K562 (cell line): ENCODE results near the gene LHPP. TPM values are rescaled to one million over a fixed set of nuclear protein-coding genes. Genes with fewer than 3 reads are reported as not detected.

ENCODE experiments used
- ARID4B ChIP-seq: sonication (generic); formaldehyde crosslinking; IDR thresholded peaks from 2 replicates; pipeline ENCODE4 v1.8.0; 2022; ENCODE audit warnings: mild to moderate bottlenecking, missing genetic modification reagents
- CREB5 ChIP-seq: fragments of 250-450 bp; sonication (Bioruptor Pico); IDR thresholded peaks from 2 replicates; pipeline ENCODE4 v1.5.0; 2020; ENCODE audit warnings: mild to moderate bottlenecking
- DMBX1 ChIP-seq: fragments of 250-450 bp; sonication (Bioruptor Pico); IDR thresholded peaks from 2 replicates; pipeline ENCODE4 v1.8.0; 2022; ENCODE audit warnings: inconsistent platforms, mild to moderate bottlenecking, moderate library complexity, borderline replicate concordance
- ETS2 ChIP-seq: IDR thresholded peaks from 2 replicates; pipeline ENCODE4 v1.6.1; 2016; ENCODE audit warnings: borderline replicate concordance, missing genetic modification characterization, mild to moderate bottlenecking, moderate library complexity, missing compliant biosample characterization; ENCODE audit not compliant: poor library complexity, severe bottlenecking
- ETV5 ChIP-seq: sonication (generic); formaldehyde crosslinking; IDR thresholded peaks from 2 replicates; pipeline ENCODE4 v1.4.0; 2020; ENCODE audit warnings: low read depth, mild to moderate bottlenecking, missing genetic modification reagents
- MYC ChIP-seq, 2 experiments: fragments of 250-450 bp in 1 of 2; sonication (Bioruptor Pico) in 1 of 2; IDR thresholded peaks; 2 replicates each; pipeline versions ENCODE4 v1.5.1 to v1.6.1; 2012 to 2021; ENCODE audit warnings: low read depth in 2 of 2, borderline replicate concordance in 1 of 2, improper control_type of control experiment in 1 of 2, low read length in 1 of 2, mild to moderate bottlenecking in 1 of 2, moderate library complexity in 1 of 2
- NONO ChIP-seq, 2 experiments: fragments of 200-400 bp in 1 of 2; fragments of 450-650 bp in 1 of 2; formaldehyde crosslinking in 1 of 2; IDR thresholded peaks; 2 replicates each; pipeline ENCODE4 v1.6.1; 2017; ENCODE audit warnings: low read depth in 2 of 2, mild to moderate bottlenecking in 2 of 2, moderate library complexity in 2 of 2, low read length in 1 of 2
- SIN3A ChIP-seq, 2 experiments: fragments of 150-350 bp in 1 of 2; IDR thresholded peaks; 2 replicates each; pipeline ENCODE4 v1.6.1; 2011 to 2016; ENCODE audit warnings: borderline replicate concordance in 2 of 2, low read depth in 2 of 2, low read length in 2 of 2, mild to moderate bottlenecking in 2 of 2, moderate library complexity in 2 of 2; ENCODE audit not compliant: control insufficient read depth in 1 of 2
- SPI1 ChIP-seq: IDR thresholded peaks from 2 replicates; pipeline ENCODE4 v1.6.1; 2011; ENCODE audit warnings: low read depth, low read length, control low read depth, borderline replicate concordance
- YY1 ChIP-seq, 3 experiments: IDR thresholded peaks; 2 replicates each; pipeline ENCODE4 v1.6.1; 2011; ENCODE audit warnings: low read length in 2 of 3, mild to moderate bottlenecking in 2 of 3, moderate library complexity in 2 of 3, borderline replicate concordance in 1 of 3, control low read depth in 1 of 3, low read depth in 1 of 3; ENCODE audit not compliant: insufficient read depth in 3 of 3, insufficient replicate concordance in 2 of 3, control insufficient read depth in 1 of 3, insufficient read length in 1 of 3; ENCODE audit errors: extremely low read depth in 1 of 3
- ZFP30 ChIP-seq: fragments of 250-450 bp; sonication (Bioruptor Pico); IDR thresholded peaks from 2 replicates; pipeline ENCODE4 v1.8.0; 2022; ENCODE audit warnings: moderate library complexity, mild to moderate bottlenecking, inconsistent platforms, borderline replicate concordance
- ZNF146 ChIP-seq: IDR thresholded peaks from one replicate; pipeline ENCODE4 v1.6.1; 2018; ENCODE audit warnings: missing compliant biosample characterization; ENCODE audit not compliant: unreplicated experiment
- polyA plus RNA-seq, 8 experiments: library from polyadenylated mRNA; depleted of rRNA in 4 of 8; stranded (reverse) in 5 of 8; unstranded in 3 of 8; fragments of >200 nt; fragmentation: Nextera tagmentation in 2 of 8; fragmentation: Illumina TruSeq in 1 of 8; extraction: Ambion mirVana in 2 of 8; extraction: Trizol in 1 of 8; gene quantifications; 2 replicates each; pipeline versions ENCODE4 v1.2.1 to v1.2.3, GENCODE V29; 2011 to 2014; ENCODE audit warnings: inconsistent platforms in 1 of 8, missing spikeins in 1 of 8
- total RNA-seq, 7 experiments: library from RNA; depleted of rRNA in 6 of 7; stranded (reverse); fragments of >200 nt in 6 of 7; fragmentation: Illumina TruSeq in 2 of 7; extraction: Trizol in 2 of 7; gene quantifications; 2 replicates each; pipeline versions ENCODE4 v1.2.1 to v1.2.3, GENCODE V29; 2011 to 2021; ENCODE audit warnings: low replicate concordance in 1 of 7
- TF ChIP-seq, protein P1 (sequence below): fragments of 450-650 bp; IDR thresholded peaks from 2 replicates; pipeline ENCODE4 v1.6.1; 2017; ENCODE audit warnings: antibody characterized with exemption, mild to moderate bottlenecking

LHPP gene
- total and polyA plus RNA-seq, 9 of the 15 experiments (the other 6 are each of a cell fraction or from before 2014, with no cell fraction given), result 0.34 to 7.4 (median 3.0) TPM

DNA sequence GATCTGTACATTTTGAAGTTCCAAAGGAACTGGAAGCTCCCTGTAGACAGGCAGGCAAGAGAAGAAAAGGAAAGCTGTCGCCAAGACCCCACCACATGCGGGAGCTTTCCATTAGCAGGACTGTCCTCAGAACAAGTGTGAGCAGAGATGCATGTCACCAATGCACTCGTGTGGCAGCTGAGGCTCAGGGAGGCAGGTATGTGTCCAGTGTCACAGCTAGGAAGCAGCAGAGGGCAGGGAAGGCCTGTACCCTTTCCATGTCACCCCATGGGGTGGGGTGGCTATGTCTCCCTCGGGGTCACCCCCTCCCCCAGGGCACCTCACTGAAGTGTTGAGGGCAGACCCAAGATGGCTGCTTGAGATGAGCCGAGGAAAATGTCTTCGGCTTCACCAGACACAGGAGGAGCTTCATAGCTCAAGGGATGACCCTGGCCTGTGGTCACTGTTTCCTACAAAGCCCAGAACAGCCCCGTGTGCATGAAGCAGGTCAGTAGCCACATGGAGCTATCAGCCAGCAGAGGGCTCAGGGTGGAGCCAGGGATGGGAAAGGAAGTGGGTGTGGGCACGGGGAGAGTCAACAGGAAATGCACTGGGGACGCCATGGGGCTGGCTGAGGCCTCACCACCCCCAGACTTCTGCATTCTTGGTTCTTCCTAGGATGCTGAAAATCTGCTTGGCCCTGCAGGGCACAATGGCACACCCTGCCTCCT is 186.0 kb downstream of the LHPP start (continued):
- TF ChIP-seq SPI1 (peak; percentile 61; the same call in 1 of the 2 replicates), DMBX1 (CRISPR knock-in tag) (no peak), SIN3A (IDR thresholded peaks at IDR 0.05; ENCODE audit: borderline replicate concordance in 2 of 2, control insufficient read depth in 1 of 2, low read depth in 2 of 2, low read length in 2 of 2) (no peak), MYC (IDR thresholded peaks at IDR 0.05; ENCODE audit: low read depth, low read length) (peak; percentile 56; the same call in 1 of the 2 replicates), MYC (CRISPR knock-in tag; IDR thresholded peaks at IDR 0.05; ENCODE audit: borderline replicate concordance, low read depth) (no peak), NONO (IDR thresholded peaks at IDR 0.05; ENCODE audit: low read depth in 2 of 2, low read length in 1 of 2) (no peak), ETS2 (no peak), ZFP30 (CRISPR knock-in tag) (no peak), ETV5 (CRISPR knock-in tag) (peak; percentile 51; the same call in 1 of the 2 replicates), ARID4B (no peak), YY1 (IDR thresholded peaks at IDR 0.05; ENCODE audit: borderline replicate concordance in 1 of 3, control insufficient read depth in 1 of 3, extremely low read depth in 1 of 3, insufficient read depth in 3 of 3, insufficient read length in 1 of 3, insufficient replicate concordance in 2 of 3, low read depth in 1 of 3, low read length in 2 of 3) (peak in 1 of 3 experiments; percentile 14), CREB5 (CRISPR knock-in tag) (no peak), ZNF146 (CRISPR knock-in tag) (no peak)
- TF ChIP-seq, protein P1, sequence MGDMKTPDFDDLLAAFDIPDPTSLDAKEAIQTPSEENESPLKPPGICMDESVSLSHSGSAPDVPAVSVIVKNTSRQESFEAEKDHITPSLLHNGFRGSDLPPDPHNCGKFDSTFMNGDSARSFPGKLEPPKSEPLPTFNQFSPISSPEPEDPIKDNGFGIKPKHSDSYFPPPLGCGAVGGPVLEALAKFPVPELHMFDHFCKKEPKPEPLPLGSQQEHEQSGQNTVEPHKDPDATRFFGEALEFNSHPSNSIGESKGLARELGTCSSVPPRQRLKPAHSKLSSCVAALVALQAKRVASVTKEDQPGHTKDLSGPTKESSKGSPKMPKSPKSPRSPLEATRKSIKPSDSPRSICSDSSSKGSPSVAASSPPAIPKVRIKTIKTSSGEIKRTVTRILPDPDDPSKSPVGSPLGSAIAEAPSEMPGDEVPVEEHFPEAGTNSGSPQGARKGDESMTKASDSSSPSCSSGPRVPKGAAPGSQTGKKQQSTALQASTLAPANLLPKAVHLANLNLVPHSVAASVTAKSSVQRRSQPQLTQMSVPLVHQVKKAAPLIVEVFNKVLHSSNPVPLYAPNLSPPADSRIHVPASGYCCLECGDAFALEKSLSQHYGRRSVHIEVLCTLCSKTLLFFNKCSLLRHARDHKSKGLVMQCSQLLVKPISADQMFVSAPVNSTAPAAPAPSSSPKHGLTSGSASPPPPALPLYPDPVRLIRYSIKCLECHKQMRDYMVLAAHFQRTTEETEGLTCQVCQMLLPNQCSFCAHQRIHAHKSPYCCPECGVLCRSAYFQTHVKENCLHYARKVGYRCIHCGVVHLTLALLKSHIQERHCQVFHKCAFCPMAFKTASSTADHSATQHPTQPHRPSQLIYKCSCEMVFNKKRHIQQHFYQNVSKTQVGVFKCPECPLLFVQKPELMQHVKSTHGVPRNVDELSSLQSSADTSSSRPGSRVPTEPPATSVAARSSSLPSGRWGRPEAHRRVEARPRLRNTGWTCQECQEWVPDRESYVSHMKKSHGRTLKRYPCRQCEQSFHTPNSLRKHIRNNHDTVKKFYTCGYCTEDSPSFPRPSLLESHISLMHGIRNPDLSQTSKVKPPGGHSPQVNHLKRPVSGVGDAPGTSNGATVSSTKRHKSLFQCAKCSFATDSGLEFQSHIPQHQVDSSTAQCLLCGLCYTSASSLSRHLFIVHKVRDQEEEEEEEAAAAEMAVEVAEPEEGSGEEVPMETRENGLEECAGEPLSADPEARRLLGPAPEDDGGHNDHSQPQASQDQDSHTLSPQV, result peak; percentile 85
